ENCODE results near the gene CTNNA3.

CTNNA3 gene

DNA sequence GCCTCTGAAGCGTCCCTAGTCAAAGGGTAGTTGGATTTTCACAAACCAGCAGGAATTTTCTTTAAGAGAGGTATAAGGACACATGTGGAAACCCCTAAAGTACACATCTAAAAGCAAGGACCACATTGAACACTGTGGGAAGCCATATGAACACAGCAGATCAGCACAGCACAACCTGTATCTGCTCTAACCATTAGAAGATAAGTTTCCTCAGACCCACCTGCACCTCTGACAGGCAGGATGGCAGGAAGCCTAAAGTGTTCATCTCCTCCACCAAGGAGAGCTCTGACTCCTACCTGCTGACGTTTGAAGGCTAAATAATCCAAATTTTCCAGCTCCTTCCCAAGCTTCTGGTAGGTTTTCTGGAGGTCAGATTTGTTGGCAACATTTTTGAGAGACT lies 174.4 kb downstream of the CTNNA3 start:
- no peak for FAIRE-seq
- no peak for DNase-seq (ENCODE audit: extremely low spot score, insufficient read length, low read depth)

DNA sequence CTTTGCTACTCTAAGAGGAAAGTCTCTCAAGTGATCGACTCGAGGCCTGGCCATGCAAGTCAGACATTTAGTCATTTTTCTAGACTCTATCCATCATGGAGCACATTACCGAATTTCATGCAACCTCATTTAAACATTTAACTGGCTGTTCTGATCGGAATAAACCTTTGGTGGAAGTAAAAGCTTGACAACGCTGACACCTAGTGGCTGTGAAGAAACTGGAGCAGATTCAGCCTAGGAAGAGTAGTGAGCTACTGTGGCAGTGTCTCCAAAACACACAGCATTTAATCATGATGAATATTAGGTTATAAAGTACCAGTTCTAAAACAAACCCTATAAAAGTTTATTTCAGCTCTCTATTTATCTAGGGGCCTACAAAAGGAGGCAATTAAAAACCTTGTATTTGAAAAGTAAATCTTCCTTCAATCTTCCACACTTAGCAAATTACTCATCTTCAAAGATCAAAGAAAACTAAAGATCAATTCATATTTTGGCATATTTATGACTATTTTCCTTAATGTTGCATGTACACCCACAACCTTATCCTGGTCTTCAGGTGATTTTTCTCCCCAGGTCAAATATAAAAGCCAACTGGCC lies 175.0 kb downstream of the CTNNA3 start:
- peak; percentile 80 for FAIRE-seq
- peak; percentile 8 for DNase-seq (ENCODE audit: extremely low spot score, insufficient read length, low read depth)

DNA sequence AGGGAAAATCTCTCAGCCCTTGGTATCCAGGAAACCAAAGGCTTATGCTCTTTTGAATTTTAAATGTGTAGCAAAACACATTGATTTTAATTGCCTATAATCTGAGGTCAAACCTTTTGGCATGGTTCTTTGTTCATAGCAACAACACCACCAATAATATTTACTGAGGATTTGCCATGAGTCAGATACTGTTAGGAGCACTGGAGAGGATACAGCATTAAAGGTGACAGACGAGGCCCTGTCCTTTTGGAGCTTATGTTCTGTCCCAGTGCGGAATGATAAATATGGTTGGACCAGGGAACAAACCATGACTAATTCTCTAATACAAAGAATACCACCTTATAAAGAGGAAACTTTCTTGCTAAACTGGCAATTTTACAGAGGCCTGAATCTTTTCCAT lies 176.6 kb downstream of the CTNNA3 start:
- no peak for FAIRE-seq
- DNase-seq (ENCODE audit: extremely low spot score, insufficient read length, low read depth) = no peak

DNA sequence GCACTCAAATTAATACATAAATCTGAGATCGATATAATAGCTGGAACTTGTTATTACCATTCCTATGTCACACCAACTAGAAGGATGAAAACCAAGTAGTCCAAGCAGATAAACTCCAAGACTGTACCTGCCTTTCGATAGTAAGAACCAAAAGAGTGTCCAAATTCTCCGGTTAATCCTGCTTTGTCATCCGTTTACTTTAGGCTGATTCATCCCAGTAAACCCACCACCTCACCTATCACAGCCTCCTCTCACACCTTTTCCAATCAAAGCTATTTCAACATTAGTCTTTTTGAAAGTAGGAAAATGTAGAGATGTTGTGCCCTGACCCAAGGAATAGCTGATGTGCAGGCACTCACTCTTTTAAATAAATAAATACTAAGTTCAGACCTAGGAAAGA lies 177.2 kb downstream of the CTNNA3 start:
- DNase-seq (ENCODE audit: extremely low spot score, insufficient read length, low read depth) (no peak), FAIRE-seq (no peak)

DNA sequence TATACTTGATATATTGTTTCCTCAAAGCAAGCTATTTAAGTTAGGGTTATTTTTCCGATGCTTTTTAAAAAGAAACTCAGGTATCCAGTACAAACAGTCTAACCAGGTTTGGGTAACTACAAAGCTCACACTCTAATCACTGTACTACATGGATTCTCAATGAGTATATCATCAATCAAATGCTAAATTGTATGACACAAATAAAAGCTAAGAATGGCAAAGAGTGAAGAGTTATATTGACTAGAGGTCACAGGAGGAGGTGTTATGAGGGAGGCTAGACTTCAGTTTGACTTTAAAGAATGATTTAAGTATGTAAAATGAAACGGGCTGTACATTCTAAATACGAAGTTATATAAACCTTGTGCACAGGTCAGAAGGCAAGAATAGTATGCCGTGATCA lies 178.0 kb downstream of the CTNNA3 start:
- DNase-seq (ENCODE audit: extremely low spot score, insufficient read length, low read depth) = no peak
- FAIRE-seq = no peak

DNA sequence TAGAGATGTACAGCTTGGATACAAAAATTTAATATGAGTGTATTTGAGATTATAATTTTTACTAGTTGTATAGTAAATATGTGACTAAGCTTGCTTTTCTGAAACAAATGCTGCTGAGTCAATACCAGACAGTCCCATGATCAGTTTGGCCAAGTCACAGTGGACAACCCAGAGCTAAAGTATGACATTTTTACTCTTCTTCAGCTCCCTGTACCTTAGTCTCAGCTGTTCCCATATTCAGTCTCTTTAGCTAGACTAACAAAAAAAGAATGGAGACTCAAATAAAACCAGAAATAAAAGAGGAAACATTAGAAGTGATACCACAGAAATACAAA lies 189.3 kb downstream of the CTNNA3 start:
- no peak for FAIRE-seq
- no peak for DNase-seq (ENCODE audit: extremely low spot score, insufficient read length, low read depth)

DNA sequence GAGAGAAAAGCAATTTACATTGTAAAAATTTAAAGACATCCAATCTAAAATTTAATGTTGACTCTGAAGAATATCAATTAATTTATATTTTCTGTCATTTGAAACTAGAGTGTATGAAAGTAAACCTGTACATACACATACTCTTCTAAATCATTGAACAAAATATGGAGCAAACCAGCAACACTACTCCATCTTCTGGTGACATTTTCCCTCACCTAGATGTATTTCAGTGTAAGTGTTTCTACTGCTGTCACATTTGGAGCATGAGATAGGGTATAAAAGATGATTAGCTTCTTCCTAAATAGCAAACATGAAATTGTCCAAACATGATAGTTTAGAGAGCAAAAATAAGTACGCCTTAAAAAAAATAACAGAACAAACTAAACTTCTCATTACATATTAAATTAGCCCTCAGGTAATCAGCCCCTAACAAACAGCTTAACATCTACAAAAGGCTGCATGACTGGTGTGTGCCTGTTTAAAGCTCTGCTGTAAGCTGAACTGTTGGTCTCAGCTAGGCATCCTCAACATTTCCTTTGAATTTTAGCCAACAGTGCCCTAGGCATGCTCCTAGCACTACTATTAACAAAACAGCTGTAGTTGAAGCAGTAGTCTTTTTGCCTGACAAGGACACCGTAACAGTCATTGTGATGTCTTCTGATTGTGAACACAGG lies 189.8 kb downstream of the CTNNA3 start:
- FAIRE-seq (no peak), DNase-seq (ENCODE audit: extremely low spot score, insufficient read length, low read depth) (no peak)

DNA sequence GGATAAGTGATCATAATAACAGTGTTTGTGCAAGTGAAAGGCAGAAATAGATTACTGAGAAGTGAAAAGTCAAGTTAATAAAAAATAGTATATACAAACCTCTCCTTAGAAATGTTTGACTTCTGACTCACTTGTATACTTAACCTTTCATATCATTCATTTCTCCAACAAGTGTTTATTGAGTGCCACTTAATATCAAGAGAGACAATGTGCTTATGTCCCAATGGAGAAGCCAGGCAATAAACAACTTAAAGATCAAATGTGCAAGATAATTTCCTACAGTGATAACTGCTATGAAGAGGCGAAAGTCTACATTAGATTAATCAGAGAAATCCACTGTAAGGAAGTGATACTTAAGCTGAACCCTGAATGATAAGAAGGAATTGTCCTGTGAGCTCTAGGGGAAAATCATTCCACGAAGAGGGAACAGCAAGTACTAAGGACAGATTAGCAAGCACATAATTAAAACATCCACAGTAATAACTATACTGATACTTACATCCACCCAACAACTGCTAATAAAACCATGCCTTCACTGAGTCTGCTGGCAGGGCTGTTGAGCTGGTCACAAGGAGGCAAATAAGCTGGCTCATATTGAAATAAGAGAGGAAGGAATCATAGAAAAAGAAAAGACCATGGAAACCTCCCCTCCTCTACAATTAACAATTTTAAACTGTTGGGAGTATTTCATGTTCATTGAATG lies 203.5 kb downstream of the CTNNA3 start:
- DNase-seq (ENCODE audit: extremely low spot score, insufficient read length, low read depth) = no peak

DNA sequence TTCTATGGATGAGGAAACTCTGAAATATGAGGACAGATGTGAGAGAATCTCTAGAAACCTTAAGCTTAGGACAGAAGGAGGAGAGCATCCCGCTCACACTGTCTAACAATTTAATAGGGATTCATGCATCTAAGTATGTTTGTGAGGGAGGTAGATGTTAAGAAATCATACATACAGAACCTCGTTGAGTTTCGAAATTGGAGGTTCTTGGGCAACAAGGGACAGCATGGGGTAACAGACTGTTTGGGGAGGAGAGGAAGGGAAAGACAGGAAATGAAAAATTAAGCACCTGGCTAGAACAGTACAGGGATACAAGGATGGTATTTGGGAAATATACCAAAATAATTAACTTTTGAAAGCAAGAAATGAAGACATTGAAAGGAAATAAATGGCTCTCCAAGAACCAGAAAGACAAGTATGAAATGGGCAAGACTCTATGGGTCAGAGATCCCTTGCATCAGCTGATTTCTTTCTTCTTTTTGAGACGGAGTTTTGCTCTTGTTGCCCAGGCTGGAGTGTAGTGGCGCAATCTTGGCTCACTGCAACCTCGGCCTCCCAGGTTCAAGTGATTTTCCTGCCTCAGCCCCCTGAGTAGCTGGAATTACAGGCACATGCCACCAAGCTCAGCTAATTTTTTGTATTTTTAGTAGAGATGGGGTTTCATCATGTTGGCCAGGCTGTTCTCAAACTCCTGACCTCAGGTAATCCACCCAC lies 207.9 kb downstream of the CTNNA3 start:
- DNase-seq (ENCODE audit: extremely low spot score, insufficient read length, low read depth) (no peak), FAIRE-seq (no peak)

More for the DNA sequence above, 203.5 kb downstream of the CTNNA3 start:
- no peak for FAIRE-seq

DNA sequence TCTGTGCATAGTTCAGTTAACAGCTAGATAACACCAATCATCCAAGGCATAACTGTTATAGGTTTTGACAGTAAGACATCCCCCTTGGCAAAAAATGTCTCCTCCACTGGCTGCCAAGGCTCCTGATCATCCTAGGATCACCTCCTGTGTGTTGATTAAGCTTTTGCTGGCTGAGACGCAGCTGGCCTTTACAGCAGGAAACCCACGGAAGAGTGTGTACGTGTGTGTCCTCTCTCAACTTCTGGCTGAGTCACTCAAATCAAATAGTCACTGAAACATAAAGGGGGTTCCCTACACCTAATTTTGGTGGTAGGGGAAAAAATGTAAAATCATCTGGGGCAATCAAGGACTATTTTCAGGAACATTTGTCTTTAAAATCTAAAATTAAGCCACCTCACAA lies 208.8 kb downstream of the CTNNA3 start:
- no peak for DNase-seq (ENCODE audit: extremely low spot score, insufficient read length, low read depth)
- no peak for FAIRE-seq

DNA sequence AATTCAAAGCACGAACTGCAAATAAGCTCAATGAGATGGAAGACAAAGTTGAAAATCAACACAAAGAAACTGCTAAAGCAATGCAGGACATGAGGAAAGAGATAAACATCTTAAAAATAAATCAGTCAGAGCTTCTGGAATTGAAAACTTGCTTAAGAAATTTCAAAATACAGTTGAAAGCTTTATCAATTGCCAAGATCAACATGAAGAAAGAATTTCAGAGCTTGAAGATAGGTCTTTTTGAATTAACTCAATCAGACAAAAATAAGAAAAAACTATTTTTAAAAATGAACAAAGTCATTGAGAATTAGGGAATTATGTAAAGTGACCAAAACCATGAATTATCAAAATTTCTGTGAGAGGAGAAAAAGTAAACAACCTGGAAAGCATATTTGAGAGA lies 218.1 kb downstream of the CTNNA3 start:
- no peak for FAIRE-seq
- DNase-seq (ENCODE audit: extremely low spot score, insufficient read length, low read depth) = no peak

DNA sequence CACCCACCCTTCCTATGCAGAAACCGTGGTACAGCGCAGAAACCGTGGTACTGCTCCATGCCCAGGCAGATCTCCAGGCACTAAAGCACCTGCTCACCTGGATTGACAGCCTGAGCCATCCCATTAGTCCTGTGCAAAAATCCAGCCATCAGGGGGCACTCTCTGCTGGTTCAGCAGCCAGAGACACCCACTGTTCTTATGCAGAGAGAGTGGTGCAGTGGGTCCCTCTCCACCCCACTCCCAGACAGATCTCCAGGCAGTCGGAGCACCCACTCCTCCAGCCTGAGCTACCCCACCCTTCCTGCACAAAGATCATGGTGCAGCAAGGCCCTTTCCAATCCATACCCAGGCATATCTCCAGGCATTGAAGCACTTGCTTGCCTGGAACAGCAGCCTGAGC lies 219.8 kb downstream of the CTNNA3 start:
- DNase-seq (ENCODE audit: extremely low spot score, insufficient read length, low read depth) (no peak), FAIRE-seq (no peak)

DNA sequence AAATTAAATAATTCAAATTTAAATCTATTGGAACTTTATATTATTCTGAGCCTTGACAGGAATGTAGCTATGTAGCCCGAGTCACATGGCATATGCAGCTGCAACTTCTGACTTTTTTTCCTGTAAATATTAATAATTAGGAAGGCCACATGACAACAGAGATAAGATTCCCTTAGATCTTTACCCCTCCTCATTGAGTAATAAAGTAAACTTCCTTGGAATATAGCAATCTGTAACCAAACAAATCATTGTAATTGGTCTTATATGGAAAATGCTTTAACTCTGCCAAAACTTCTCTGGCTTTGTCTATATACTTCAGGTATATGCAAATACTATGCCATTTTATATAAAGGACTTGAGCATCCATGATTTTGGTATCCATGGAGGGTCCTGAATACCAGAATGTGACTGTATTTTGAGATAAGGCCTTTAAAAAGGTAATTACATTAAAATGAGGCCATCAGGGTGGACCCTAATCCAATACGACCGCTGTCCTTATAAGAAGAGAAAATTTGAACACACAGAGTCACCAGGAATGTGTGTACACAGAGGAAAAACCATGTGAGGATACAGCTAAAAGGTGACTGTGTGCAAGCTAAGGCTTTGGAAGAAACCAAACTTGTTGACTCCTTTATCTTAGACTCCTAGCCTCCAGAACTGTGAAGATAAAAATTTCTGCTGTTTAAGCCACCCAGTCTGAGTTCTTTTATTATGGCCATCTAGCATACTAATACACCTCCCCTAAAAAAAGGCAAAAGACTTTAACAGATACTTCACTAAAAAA lies 222.0 kb downstream of the CTNNA3 start:
- DNase-seq (ENCODE audit: extremely low spot score, insufficient read length, low read depth) (no peak), FAIRE-seq (no peak)

DNA sequence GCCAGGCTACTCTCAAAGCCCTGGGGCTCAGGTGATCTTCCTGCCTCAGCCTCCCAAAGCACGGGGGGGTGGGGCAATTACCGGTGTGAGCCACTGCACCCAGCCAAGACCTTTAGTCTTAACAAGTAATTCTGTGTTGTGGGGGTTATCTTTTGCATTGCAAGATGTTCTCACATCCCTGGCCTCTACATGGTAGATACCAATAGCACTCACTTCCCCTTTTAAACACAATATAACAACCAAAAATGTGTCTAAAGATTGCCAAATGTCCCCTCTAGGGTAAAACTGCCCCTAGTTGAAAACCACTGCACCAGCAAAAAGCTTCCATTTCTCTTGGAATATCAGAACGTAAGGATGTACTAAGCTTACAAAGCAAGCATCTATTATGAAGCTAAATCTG lies 225.0 kb downstream of the CTNNA3 start:
- no peak for FAIRE-seq

DNA sequence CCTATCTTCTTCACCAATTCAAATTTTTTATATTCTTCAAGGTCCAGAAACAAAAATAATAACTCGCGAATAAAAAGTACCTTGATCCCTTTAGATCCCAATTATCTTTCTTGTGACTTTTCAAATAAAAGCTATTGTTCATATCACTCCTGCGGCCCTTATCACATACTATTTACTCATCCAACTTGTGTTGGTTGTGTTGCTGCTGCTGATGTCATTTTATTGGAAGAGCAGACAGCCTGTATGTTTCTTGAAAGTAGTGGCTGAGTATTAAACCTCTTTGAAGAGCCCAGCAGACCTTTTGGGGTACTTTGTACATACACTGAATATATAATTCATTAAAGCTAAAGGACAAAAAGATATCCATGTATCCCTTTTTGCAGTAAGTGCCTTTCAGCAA lies 231.7 kb downstream of the CTNNA3 start:
- FAIRE-seq (no peak), DNase-seq (ENCODE audit: extremely low spot score, insufficient read length, low read depth) (no peak)

More for the DNA sequence above, 225.0 kb downstream of the CTNNA3 start:
- no peak for DNase-seq (ENCODE audit: extremely low spot score, insufficient read length, low read depth)

DNA sequence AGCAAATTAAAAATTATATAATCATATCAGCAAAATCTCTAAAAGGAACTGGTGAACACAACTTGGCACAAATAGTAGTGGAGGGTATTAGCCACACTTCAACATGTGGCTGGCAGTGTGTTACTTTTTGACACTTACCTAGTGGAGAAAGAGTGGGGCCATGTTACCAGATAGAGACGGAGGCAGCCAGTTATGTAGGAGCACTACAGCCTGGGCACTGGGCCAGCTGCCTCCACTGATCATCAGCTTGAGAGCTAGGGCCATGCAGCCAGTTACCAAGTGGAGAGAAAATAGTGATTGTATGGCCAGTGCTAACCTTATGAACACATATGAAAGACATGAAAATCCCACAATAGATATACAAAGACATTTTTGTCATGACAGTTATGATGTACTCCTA lies 243.1 kb downstream of the CTNNA3 start:
- FAIRE-seq (no peak), DNase-seq (ENCODE audit: extremely low spot score, insufficient read length, low read depth) (no peak)

DNA sequence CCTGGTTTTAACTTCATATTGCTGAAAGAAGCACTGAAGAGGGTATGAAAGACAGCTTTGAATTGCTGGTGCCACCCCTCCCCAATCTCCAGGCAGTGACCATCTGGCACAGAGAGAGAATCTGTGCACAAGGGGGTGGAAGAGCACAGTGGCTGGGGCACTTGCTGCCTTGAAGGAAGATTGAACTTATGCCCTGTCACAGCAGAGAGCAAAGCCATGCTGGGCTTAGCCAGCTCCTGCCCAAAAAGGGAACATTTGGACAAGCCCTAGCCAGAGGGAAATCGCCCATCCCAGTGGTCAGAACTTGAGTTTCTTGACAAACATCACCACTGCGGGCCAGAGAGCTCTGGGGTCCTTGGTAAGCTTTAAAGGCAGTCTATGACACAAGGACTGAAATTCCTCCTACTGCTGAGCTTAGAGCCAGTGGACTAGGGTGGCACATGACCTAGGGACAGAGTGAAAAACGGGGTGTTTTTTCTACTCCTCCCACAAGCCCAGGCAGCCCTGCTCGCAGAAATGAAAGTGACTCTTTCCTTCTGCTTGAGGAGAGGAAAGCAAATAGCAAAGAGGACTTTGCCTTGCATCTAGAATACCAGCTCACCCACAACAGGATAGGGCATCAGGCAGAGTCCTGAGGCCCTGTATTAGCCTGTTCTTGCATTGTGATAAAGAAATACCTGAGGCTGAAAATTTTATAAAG lies 257.2 kb downstream of the CTNNA3 start:
- no peak for DNase-seq (ENCODE audit: extremely low spot score, insufficient read length, low read depth)

DNA sequence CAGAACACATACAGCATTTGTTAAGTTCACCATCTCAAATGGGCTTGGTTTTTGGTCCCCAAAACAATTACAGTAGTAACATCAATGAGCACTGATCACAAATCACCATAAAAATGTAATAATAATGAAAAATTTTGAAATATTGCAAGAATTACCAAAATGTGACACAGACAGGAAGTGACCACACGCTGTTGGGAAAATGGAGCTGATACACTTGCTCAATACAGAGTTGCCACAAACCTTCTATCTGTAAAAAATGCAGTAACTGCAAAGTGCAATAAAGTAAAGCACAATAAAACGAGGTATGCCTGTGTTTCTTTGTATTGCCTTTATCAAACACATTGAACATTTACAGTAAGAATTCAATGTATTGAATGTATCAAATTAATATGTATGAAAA lies 262.7 kb downstream of the CTNNA3 start:
- DNase-seq (ENCODE audit: extremely low spot score, insufficient read length, low read depth) (no peak), FAIRE-seq (no peak)

More for the DNA sequence above, 257.2 kb downstream of the CTNNA3 start:
- no peak for FAIRE-seq

DNA sequence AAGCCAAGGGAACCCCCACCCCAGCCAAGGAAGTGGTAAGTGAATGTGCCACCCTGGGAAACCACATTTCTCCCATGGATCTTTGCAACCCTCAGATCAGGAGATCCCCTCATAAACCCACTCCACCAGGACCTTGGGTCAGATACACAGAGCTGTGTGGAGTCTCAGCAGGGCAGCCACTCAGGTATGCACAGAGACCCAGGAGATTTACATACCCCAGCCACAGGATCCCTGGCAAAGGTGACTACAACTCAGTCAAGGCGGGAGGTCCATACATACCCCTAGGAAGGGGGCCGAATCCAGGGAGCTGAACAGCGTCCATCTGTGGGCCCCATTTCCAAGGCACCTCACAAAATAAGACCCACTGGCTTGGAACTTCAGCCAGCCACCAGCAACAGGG lies 293.4 kb downstream of the CTNNA3 start:
- no peak for DNase-seq (ENCODE audit: extremely low spot score, insufficient read length, low read depth)
- no peak for FAIRE-seq

DNA sequence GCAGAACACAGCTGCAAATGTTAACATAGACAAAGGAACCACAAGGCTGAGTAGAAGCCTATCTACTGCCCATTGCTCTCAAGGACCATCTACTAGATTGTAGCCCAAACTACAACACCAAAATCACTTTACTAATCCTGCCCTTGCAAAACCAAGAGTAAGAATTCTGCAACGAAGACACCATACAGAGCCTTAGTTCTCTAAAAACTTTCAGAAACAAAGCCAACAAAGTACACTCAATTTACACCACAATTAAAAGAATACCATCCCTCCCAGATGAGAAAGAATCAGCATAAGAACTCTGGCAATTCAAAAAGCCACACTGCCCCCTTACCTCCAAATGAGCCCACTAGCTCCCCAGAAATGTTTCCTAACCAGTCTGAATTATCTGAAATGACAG lies 294.3 kb downstream of the CTNNA3 start:
- no peak for FAIRE-seq
- no peak for DNase-seq (ENCODE audit: extremely low spot score, insufficient read length, low read depth)
